ENCODE data around the gene SMARCAL1. TPM values are rescaled to one million over a fixed set of nuclear protein-coding genes. Genes with fewer than 3 reads are reported as not detected.

SMARCAL1 gene
- total and polyA plus RNA-seq, 9 of the 15 experiments (the other 6 are each of a cell fraction or from before 2014, with no cell fraction given), result 8.2 to 27.9 (median 12.4) TPM

GRCh38 chr2:216477283-216478035, 65.2 kb downstream of the SMARCAL1 start:
- ChIA-PET CTCF (ENCODE audit: low intra/inter-chr PET ratio) (no interaction called here), POLR2A (interaction anchor here (0.7 to 1.3 kb wide), 2 partner anchors 21 to 256 kb away, joined by 4 read pairs; partner anchors contain the start of gene RPL37A)
- TF ChIP-seq ARID1B (IDR thresholded peaks at IDR 0.05) (peak; percentile 61; the same call in 1 of the 2 replicates), MAFK (IDR thresholded peaks at IDR 0.05; ENCODE audit: low read length) (0 out of 2 replicates have a peak, but pooled peaks have one; percentile 4), RFX5 (IDR thresholded peaks at IDR 0.05; ENCODE audit: low read depth, low read length) (no peak), ZNF12 (CRISPR knock-in tag; IDR thresholded peaks at IDR 0.05) (no peak), ZBTB34 (CRISPR knock-in tag; IDR thresholded peaks at IDR 0.05) (no peak), CBFA2T3 (IDR thresholded peaks at IDR 0.05) (peak; percentile 59), POLR3A (IDR thresholded peaks at IDR 0.05; ENCODE audit: borderline replicate concordance, extremely low read depth, insufficient read depth, insufficient read length) (no peak), FOSL1 (tag; conservative IDR thresholded peaks at IDR 0.05) (peak; percentile 56), MAFF (IDR thresholded peaks at IDR 0.05; ENCODE audit: low read length) (no peak; the same call in 1 of the 2 replicates), PHF20 (IDR thresholded peaks at IDR 0.05; ENCODE audit: partially characterized antibody) (no peak), SMARCE1 (IDR thresholded peaks at IDR 0.05) (peak; percentile 50; the same call in 1 of the 2 replicates), ZNF3 (CRISPR knock-in tag; IDR thresholded peaks at IDR 0.05) (no peak), NR0B1 (IDR thresholded peaks at IDR 0.05; ENCODE audit: partially characterized antibody) (no peak), ZNF316 (IDR thresholded peaks at IDR 0.05) (0 out of 2 replicates have a peak, but pooled peaks have one; percentile 8), PHB (CRISPR knock-in tag; IDR thresholded peaks at IDR 0.05) (no peak)
- TF ChIP-seq, protein P1, sequence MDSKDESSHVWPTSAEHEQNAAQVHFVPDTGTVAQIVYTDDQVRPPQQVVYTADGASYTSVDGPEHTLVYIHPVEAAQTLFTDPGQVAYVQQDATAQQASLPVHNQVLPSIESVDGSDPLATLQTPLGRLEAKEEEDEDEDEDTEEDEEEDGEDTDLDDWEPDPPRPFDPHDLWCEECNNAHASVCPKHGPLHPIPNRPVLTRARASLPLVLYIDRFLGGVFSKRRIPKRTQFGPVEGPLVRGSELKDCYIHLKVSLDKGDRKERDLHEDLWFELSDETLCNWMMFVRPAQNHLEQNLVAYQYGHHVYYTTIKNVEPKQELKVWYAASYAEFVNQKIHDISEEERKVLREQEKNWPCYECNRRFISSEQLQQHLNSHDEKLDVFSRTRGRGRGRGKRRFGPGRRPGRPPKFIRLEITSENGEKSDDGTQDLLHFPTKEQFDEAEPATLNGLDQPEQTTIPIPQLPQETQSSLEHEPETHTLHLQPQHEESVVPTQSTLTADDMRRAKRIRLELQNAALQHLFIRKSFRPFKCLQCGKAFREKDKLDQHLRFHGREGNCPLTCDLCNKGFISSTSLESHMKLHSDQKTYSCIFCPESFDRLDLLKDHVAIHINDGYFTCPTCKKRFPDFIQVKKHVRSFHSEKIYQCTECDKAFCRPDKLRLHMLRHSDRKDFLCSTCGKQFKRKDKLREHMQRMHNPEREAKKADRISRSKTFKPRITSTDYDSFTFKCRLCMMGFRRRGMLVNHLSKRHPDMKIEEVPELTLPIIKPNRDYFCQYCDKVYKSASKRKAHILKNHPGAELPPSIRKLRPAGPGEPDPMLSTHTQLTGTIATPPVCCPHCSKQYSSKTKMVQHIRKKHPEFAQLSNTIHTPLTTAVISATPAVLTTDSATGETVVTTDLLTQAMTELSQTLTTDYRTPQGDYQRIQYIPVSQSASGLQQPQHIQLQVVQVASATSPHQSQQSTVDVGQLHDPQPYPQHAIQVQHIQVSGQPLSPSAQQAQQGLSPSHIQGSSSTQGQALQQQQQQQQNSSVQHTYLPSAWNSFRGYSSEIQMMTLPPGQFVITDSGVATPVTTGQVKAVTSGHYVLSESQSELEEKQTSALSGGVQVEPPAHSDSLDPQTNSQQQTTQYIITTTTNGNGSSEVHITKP (IDR thresholded peaks at IDR 0.05; ENCODE audit: partially characterized antibody), result no peak
- Histone ChIP-seq H3K36me3 (ENCODE audit: control insufficient read depth, insufficient read depth, low read length) (peaks cover 26% of the 10 kb centered on the region; the same call in 2 of the 3 replicates), H3K27ac (ENCODE audit: extremely low read depth, low read depth, low read length) (no peak overlapping the region), H3K9me1 (ENCODE audit: control insufficient read depth, insufficient read depth, low read length) (no peaks in the 10 kb centered on the region), H3K4me3 (no peak overlapping the region), H3K79me2 (ENCODE audit: control insufficient read depth, insufficient read depth, low read length) (no peaks in the 10 kb centered on the region), H3K4me2 (ENCODE audit: insufficient read depth, low read length) (no peak overlapping the region), H3K9me3 (replicated peaks; ENCODE audit: control insufficient read depth, insufficient read depth, low read depth, low read length) (no peaks in the 10 kb centered on the region), H3K27me3 (ENCODE audit: control insufficient read depth in 2 of 2, insufficient read depth in 2 of 2, low read length in 2 of 2) (no peaks in the 10 kb centered on the region), H3K4me1 (replicated peaks in 1 of 2; ENCODE audit: control insufficient read depth in 2 of 2, insufficient read depth in 2 of 2, low read length in 2 of 2) (no peaks in the 10 kb centered on the region; a peak in 4 of 5 replicates), H3K9ac (ENCODE audit: insufficient read depth in 1 of 2, low read depth in 2 of 2, low read length in 2 of 2) (no peak overlapping the region), H4K20me1 (replicated peaks; ENCODE audit: control insufficient read depth, insufficient read depth, low read length) (no peaks in the 10 kb centered on the region), H2AFZ (ENCODE audit: low read depth, low read length) (no peak overlapping the region)
- FAIRE-seq, result no peak
- intact Hi-C loops (cut with micrococcal nuclease), result no loop called here
- BruUV-seq (replicated peaks), result no TSS peak
- WGBS (ENCODE audit: insufficient coverage, low coverage, missing lambda C conversion rate), result 68% methylated on average over 2 of the region's 2 CpGs
- no peak for ATAC-seq
- no peak for DNase-seq (ENCODE audit: extremely low read depth in 1 of 4, low spot score in 3 of 4)
- in situ Hi-C loops (cut with MboI), result no loop called here

Data from K562 (cell line).